Hepatocyte (in vitro differentiated cells): Measurements from ENCODE around the gene ZCCHC24.

Source experiments
- EZH2 ChIP-seq: fragments of 200-600 bp; sonication (generic); IDR thresholded peaks from 2 replicates; pipeline ENCODE4 v1.6.1; 2016; ENCODE audit warnings: antibody characterized with exemption, mild to moderate bottlenecking, borderline replicate concordance
- EZH2phosphoT487 ChIP-seq: fragments of 200-600 bp; sonication (generic); IDR thresholded peaks from one replicate; pipeline ENCODE4 v1.6.1; 2018; ENCODE audit warnings: antibody characterized with exemption, mild to moderate bottlenecking, low read depth, moderate library complexity; ENCODE audit not compliant: unreplicated experiment, severe bottlenecking
- TF ChIP-seq, protein P1 (sequence below): fragments of 200-600 bp; sonication (generic); IDR thresholded peaks from 2 replicates; pipeline ENCODE4 v1.5.1; 2016; ENCODE audit warnings: antibody characterized with exemption, mild to moderate bottlenecking; ENCODE audit not compliant: poor library complexity

DNA sequence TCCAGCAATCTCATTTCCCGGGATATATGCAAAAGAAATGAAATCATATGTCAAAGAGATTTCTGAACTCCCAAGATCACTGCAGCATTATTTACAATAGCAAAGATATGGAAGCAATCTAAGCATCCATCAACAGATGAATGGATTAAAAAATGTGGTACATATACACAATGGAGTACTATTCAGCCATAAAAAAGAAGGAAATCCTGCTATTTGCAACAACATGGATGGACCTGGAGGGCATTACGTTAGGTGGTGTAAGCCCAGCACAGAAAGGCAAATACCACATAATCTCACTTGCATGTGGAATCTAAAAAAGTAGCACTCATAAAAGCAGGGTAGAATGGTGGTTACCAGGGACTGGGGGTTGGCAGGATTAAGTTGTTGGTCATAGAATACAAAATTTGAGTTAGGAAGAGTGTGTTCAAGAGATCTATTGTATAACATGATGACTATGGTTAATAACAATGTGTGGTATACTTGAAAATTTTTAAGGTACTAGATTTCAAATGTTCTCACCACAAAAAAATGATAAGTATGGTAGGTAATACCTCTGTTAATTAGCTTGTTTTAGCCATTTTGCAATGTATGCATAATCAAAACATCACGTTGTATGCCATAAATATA lies 34.0 kb upstream of the ZCCHC24 start:
- TF ChIP-seq, protein P1, sequence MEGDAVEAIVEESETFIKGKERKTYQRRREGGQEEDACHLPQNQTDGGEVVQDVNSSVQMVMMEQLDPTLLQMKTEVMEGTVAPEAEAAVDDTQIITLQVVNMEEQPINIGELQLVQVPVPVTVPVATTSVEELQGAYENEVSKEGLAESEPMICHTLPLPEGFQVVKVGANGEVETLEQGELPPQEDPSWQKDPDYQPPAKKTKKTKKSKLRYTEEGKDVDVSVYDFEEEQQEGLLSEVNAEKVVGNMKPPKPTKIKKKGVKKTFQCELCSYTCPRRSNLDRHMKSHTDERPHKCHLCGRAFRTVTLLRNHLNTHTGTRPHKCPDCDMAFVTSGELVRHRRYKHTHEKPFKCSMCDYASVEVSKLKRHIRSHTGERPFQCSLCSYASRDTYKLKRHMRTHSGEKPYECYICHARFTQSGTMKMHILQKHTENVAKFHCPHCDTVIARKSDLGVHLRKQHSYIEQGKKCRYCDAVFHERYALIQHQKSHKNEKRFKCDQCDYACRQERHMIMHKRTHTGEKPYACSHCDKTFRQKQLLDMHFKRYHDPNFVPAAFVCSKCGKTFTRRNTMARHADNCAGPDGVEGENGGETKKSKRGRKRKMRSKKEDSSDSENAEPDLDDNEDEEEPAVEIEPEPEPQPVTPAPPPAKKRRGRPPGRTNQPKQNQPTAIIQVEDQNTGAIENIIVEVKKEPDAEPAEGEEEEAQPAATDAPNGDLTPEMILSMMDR: no peak
- TF ChIP-seq EZH2phosphoT487 (no peak), EZH2 (no peak)
